ENCODE measurements around the gene HOXD9.

The HOXD9 gene

DNA sequence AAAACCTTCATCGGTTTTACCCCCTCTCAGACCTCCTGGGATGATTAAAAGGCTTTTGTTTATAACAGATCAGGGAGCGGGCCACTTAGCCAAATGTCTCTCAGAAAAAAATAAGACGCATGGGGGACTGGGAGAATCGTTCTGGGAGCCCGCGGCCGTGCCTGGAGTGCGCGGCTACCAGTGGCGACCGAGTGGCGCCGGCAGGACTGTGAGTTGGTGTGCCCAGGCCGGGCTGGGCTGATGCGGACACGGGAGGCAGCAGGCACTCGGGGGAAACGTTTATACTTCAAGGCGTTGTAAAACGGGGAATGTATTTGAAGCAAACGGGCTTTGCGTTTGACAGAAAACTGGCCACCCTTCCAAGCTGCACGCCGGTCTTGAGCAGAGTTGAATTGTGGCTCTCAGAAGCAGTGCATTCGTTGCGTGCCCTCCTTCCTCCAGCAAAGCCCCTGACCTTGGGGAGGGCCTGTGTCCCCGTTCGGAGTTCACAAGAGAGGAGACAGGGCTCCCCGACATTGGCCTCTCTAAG lies 10.6 kb upstream of the HOXD9 start:
- DNase-seq: no peak

- no peak for DNase-seq
These were observed 9.9 kb upstream of the HOXD9 start for GRCh38 chr2:176112375-176113302.

DNA sequence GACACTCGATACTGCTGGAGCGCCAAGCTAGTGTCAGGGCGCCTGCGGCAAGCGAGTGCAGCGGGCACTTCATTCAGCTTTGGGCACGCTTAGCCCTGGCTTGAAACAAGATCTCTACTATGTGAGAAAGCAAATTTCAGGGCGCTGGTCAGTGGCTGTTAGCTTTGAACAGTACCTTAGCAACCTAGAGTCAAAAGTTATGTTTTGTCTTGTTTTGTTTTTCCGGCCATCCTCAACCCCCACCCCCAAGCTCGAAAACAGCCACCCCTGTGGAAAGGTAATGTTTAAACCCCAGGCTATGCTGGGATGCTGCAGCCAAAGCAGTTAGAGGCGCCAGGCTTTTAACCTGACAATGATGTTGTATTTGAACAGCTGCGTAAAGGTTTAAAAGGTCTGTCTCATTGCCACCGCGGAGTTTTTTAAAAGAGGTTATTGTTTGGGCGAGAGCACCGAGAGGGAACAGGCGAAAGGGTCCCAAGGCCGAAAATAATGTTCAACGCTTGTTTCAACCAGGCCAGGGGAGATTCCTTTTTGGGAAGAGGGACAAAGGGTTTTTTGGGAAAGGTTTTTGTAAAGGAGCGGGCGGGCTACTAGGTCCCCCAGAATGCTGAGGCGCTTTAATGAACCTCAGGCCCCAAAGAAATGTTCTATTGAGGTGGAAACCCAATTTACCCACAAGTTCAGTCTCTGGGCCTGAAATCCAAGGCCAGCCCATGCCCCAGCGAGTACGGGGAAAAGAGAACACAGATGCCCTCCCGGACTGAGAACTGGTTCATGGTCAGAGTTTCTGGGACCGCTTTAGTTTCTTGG lies 8.2 kb upstream of the HOXD9 start:
- no peak for DNase-seq

GRCh38 chr2:176114930-176115625 lies 7.4 kb upstream of the HOXD9 start:
- no peak for DNase-seq

DNA sequence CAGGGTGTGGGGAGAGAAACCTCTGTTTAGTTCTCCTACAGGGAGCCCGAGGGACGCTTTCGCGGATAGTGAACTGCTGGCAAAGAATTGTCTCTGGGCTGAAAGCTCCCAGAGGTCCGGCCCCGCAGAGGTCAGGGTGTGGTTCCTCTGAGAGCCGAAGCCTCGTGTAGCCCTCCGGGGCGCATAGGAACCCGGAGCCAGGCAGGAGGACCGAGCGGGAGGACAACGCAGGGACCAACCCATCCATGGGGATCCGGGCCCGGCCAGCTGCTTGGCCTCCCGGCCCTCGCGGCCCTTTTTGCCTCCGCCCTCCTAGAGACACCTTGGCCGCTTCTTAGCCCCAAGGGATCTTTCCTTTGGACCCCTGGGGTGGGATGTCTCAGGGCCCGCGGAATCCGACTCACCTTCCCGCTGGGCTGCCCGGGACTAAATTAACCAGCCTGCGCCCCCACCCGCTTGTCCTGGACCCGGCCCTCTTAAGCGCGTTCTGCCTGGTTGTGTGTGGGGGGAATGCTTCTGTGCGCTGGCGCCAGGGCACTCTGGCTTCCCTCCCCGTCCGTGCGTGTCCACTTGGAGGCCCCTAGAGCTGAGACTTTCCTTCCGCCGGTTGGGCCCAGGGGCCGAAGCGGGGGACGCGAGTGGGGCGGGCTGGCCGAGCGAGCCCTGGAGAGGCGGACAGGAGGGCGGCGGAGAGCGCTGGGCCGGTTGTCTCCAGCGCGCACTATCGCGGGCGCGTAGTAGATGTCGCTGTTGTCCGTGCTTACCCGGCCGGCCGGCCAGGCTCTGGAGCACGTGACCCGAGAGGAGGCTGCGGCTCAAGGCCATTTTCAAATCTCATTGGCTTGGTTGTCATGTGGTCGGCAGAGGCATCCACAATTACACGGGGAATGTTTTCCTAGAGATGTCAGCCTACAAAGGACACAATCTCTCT lies 6.4 kb upstream of the HOXD9 start, which contains the start of gene HOXD10:
TSS of gene HOXD10 (plus strand) at position 896 of the 931 bp plus-strand sequence. CDS start 56 bp downstream, outside the sequence.
- DNase-seq: no peak

- DNase-seq: no peak
These were observed 5.2 kb upstream of the HOXD9 start for GRCh38 chr2:176117162-176117822.

DNA sequence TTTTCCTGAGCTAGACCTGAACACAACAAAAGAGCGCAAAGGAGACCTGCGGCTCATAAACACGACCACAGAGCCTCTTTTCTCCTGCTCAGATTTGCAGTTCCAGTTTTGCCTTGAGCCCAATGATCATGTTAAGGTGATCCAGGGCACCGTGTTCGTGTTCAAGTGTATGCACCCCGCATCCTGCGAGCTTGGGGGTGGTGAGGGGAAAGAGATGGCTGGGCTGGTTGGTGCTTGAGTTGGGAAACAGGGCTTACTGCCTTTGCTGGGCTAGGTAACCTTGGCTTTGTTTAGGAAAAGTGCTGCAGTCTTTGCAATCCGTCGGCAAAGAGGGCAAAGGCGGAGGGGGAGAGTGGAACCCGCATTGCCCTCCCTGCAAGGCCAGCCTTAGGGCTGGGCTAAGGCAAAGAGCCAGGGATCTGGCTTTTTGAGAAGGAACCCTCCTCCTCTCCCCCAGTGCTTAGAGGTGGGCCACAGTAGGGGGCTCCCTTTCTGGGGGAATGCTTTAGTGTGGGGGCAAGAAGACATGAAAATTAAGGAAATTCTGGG lies 4.6 kb upstream of the HOXD9 start:
- no peak for DNase-seq

DNA sequence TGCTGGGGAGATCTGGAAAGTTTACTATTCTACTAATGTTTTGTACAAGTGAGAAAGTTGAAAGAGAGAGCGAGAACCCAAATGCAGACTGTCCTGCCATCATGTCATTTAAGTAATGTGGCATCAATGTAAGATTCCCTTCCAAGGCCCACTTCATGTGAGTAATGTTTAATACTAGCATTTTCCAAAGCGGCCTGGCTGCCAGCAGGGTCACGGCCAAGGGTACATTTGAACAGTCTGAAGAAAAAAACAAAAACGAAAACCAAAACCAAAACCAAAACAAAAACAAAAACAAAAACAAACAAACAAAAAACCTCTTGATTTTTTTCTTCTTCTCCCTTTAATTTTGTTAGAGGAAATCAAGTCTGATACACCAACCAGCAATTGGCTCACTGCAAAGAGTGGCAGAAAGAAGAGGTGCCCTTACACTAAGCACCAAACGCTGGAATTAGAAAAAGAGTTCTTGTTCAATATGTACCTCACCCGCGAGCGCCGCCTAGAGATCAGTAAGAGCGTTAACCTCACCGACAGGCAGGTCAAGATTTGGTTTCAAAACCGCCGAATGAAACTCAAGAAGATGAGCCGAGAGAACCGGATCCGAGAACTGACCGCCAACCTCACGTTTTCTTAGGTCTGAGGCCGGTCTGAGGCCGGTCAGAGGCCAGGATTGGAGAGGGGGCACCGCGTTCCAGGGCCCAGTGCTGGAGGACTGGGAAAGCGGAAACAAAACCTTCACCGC lies 3.7 kb upstream of the HOXD9 start:
- no peak for DNase-seq

DNA sequence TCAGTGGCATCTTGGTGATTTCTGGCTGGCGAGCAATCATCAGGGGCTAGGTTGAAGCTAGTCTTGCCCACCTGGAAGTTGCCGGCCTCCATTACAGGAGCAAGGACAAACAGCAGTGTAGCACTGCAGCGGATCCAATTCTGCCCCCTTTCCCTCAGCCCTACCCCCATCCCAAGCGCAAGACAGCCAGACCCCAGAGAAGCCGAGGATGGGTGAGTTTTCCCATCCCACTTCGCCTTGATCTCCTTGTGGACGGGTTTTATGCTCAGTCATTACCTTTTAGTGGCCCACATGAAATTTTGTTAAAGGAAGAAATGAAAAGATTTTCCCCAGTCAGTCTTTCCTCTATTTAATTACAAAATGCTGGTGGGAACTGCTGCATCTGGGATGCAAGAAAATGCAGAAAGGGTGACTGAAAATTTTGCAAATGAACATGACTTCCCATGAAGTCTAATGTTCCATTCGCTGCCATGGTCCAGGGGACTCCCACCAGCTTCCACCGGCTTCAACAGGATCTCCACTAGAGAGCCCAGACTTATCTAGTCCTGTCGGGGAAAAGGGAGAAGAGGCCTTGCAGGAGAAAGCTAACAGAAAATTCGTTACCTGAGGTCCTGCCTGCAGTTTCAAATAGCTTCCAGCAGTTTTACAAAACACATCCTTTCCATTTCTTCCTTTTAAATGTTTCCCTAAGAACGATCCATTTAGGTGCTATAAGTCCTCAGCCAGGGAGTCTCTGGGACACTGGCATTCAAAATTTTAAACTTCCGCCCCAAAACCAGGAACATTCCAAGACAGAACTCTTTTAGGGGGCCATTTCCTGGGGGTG lies 1.9 kb upstream of the HOXD9 start:
- DNase-seq: no peak

GRCh38 chr2:176121190-176122051 lies 1.1 kb upstream of the HOXD9 start:
- DNase-seq: no peak

DNA sequence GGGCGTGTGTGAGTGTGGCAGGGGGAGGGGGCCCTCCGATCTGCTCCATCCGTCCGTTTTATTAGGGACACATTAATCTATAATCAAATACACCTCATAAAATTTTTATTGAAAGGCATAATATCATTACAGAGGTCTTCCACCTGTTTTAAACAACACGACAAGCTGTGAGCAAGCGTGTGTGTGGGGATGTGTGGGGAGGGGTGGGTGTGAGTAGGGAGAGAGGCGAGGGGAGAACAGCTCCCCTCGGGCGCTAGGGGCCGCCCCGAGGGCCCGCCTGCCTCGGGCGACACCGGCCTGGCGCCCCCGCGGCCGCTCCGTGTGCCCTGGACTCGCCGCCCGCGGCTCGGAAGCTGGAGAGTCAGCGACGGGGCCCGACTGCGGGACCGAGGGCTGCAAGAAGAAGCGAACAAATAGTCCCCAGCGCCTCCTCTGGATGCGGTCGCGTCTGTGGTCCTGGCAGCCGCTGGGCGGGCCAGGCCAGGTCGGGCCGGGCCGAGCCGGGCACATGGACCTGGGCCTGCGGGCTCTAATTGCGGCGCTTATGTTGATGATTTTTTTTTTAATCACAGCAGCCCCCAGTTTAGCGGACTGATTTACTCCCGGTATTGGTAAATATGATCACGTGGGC lies 352 bp upstream of the HOXD9 start:
- DNase-seq: no peak

DNA sequence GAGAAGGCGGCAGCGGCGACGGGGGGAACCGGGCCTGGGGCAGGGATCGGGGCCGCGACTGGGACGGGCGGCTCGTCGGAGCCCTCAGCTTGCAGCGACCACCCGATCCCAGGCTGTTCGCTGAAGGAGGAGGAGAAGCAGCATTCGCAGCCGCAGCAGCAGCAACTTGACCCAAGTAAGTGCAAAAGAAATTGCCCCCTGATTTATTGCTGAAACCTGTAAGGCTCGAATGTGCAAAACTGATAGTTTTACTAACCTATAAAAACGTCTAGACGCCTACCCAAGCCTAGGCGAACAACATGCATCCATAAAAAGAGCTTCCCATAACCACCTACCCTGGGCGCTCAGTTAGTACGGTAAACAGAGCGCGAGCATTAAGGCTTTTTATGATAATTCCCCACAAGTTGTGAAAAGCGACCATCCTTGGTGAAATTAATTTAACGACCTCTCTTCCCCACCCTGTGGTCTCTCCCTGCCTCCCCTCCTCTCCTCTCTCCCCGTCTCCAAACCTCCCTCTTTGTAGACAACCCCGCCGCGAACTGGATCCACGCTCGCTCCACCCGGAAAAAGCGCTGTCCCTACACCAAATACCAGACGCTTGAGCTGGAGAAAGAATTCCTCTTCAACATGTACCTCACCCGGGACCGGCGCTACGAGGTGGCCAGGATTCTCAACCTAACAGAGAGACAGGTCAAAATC lies 1.0 kb downstream of the HOXD9 start:
- DNase-seq: no peak

DNA sequence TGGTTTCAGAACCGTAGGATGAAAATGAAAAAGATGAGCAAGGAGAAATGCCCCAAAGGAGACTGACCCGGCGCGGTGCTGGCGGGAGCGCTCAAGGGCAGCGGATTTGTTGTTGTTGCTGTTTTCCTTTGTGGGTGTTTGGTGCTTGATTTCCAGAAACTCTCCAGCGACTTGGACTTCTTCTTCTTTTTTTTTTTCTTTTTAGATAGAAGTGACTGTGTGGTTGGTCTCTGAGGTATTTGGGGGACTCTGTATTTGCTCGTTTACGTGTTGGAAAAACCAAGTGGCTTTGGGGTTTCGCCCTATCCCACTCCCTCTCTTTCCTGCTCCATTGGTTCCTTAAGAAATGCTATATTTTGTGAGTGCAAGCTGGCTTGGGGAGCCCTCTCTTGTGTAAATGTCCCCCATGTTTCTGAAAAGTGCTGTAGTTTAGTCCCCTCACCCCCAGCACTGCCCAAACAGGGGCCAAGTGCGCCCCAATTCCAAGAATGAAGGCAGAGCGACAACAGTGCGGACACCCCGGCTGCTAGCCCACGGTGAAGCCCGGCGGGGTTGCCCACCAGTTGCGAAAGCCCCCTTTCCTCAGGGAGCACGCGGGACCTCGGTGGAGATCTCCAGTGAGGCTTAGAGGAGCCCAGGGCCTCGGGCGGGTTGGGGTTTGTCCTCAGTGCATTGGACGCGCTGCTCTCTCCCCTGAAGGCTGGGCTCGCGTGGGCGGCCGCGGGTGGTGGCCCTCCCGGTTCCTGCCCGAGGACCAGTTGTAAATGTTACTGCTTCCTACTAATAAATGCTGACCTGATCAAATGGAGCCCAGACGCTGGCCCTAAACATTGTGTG lies 1.8 kb downstream of the HOXD9 start:
- DNase-seq: no peak

GRCh38 chr2:176124947-176125771 lies 2.6 kb downstream of the HOXD9 start:
- no peak for DNase-seq

- DNase-seq: no peak
These were observed 3.2 kb downstream of the HOXD9 start for GRCh38 chr2:176125772-176126054.
